Measurements from ENCODE around the gene KDELR1. TPM values are rescaled to one million over a fixed set of nuclear protein-coding genes. Genes with fewer than 3 reads are reported as not detected.

Gene KDELR1
- total RNA-seq, 1 experiment from 2014 or later: 111 TPM

GRCh38 chr19:48398375-48399235 lies 7.3 kb upstream of the KDELR1 start:
- CTCF ChIA-PET: no interaction called here
- Histone ChIP-seq H3K27ac (ENCODE audit: low read length) (peak overlapping the region; percentile 88), H3K9me3 (ENCODE audit: control insufficient read depth, insufficient read depth, low read depth, low read length) (no peaks in the 10 kb centered on the region), H3K4me3 (ENCODE audit: low read depth in 2 of 2, low read length in 2 of 2) (peak overlapping the region; percentile 41 to 62), H3K27me3 (ENCODE audit: control insufficient read depth, insufficient read depth, low read length) (no peaks in the 10 kb centered on the region), H3K4me1 (ENCODE audit: control insufficient read depth, insufficient read depth, low read length) (peaks cover 23% of the 10 kb centered on the region), H3K36me3 (ENCODE audit: control insufficient read depth, insufficient read depth, low read length) (no peaks in the 10 kb centered on the region; the same call in 1 of the 2 replicates)
- in situ Hi-C loops (cut with HindIII; ENCODE audit: low pct_unique_long_range_greater_than_20kb, low sequenced_read_pairs) (no loop called here), intact Hi-C loops (cut with micrococcal nuclease; ENCODE audit: unreplicated experiment) (no loop called here)
- POLR2A ChIA-PET: no interaction called here
- TF ChIP-seq SIN3A (IDR thresholded peaks at IDR 0.05; ENCODE audit: borderline replicate concordance, insufficient read depth, low read depth, low read length) (no peak), CTCF (IDR thresholded peaks at IDR 0.05) (no peak), TCF7L2 (IDR thresholded peaks at IDR 0.05; ENCODE audit: low read depth, low read length) (no peak), REST (IDR thresholded peaks at IDR 0.05; ENCODE audit: insufficient read depth in 1 of 2, low read depth in 2 of 2, low read length in 1 of 2) (no peak), POLR2AphosphoS5 (IDR thresholded peaks at IDR 0.05; ENCODE audit: low read depth, low read length) (no peak)
- no TSS peak for BruUV-seq (replicated peaks)
- ATAC-seq (peak; percentile 76), DNase-seq (ENCODE audit: low read depth, low spot score) (no peak)

- H3K4me1 ChIP-seq (ENCODE audit: control insufficient read depth, insufficient read depth, low read length): peaks cover 27% of the 10 kb centered on the region
- H3K4me3 ChIP-seq (ENCODE audit: low read depth in 2 of 2, low read length in 2 of 2): peak overlapping the region; percentile 41 to 62
- DNase-seq (ENCODE audit: low read depth, low spot score) (no peak), ATAC-seq (no peak)
- ChIA-PET CTCF (no interaction called here), POLR2A (no interaction called here)
- H3K27ac ChIP-seq (ENCODE audit: low read length): peak overlapping the region; percentile 88
- H3K36me3 ChIP-seq (ENCODE audit: control insufficient read depth, insufficient read depth, low read length): no peaks in the 10 kb centered on the region; the same call in 1 of the 2 replicates
- no peaks in the 10 kb centered on the region for H3K9me3 ChIP-seq (ENCODE audit: control insufficient read depth, insufficient read depth, low read depth, low read length)
- intact Hi-C loops (cut with micrococcal nuclease; ENCODE audit: unreplicated experiment) (no loop called here), in situ Hi-C loops (cut with HindIII; ENCODE audit: low pct_unique_long_range_greater_than_20kb, low sequenced_read_pairs) (no loop called here)
- no peaks in the 10 kb centered on the region for H3K27me3 ChIP-seq (ENCODE audit: control insufficient read depth, insufficient read depth, low read length)
- TF ChIP-seq SIN3A (IDR thresholded peaks at IDR 0.05; ENCODE audit: borderline replicate concordance, insufficient read depth, low read depth, low read length) (no peak), TCF7L2 (IDR thresholded peaks at IDR 0.05; ENCODE audit: low read depth, low read length) (no peak), REST (IDR thresholded peaks at IDR 0.05; ENCODE audit: insufficient read depth in 1 of 2, low read depth in 2 of 2, low read length in 1 of 2) (no peak), CTCF (IDR thresholded peaks at IDR 0.05) (no peak), POLR2AphosphoS5 (IDR thresholded peaks at IDR 0.05; ENCODE audit: low read depth, low read length) (no peak)
- no TSS peak for BruUV-seq (replicated peaks)
These were observed 6.7 kb upstream of the KDELR1 start for GRCh38 chr19:48398102-48398374.

All from Panc1 (cell line).